WTC11 (cell line): ENCODE data around the gene PCSK5. TPM values are rescaled to one million over a fixed set of nuclear protein-coding genes. Genes with fewer than 3 reads are reported as not detected.

Experiments used
- ATAC-seq: fragments of 200-7000 bp; cut with Tn5 transposase; 2 replicates; pipeline ENCODE4 v1.10.0; 2021; ENCODE audit warnings: mild to moderate bottlenecking, moderate library complexity
- CTCF ChIA-PET: fragments of 300-600 bp; sonication (Branson Sonifier 250); formaldehyde crosslinking; loops from one replicate; lab custom pipeline; 2021; ENCODE audit warnings: antibody characterized with exemption; lab: Charles Lee
- POLR2A ChIA-PET: fragments of 350-600 bp; sonication (Branson Sonifier 250); formaldehyde crosslinking; loops from one replicate; lab custom pipeline; 2021; ENCODE audit warnings: antibody characterized with exemption; lab: Charles Lee
- DNase-seq: peaks from one replicate; pipeline ENCODE4 v3.0.0; 2021; ENCODE audit warnings: low spot score
- H3K27ac Mint-ChIP-seq: 2 replicates; pipeline ENCODE4 v1.8.0; 2021; ENCODE audit warnings: mixed read lengths
- H3K27me3 Mint-ChIP-seq: 2 replicates; pipeline ENCODE4 v1.8.0; 2021; ENCODE audit warnings: low read depth, mild to moderate bottlenecking, moderate library complexity, mixed read lengths
- H3K36me3 Mint-ChIP-seq: 2 replicates; pipeline ENCODE4 v1.8.0; 2021; ENCODE audit warnings: mixed read lengths
- H3K4me1 Mint-ChIP-seq: 2 replicates; pipeline ENCODE4 v1.8.0; 2022; ENCODE audit warnings: mixed read lengths
- H3K4me3 Mint-ChIP-seq: 2 replicates; pipeline ENCODE4 v1.8.0; 2021; ENCODE audit warnings: mild to moderate bottlenecking, moderate library complexity, mixed read lengths
- H3K9me3 Mint-ChIP-seq: 2 replicates; pipeline ENCODE4 v1.8.0; 2021; ENCODE audit warnings: mixed read lengths
- ATF6 ChIP-seq: sonication (generic); formaldehyde crosslinking; IDR thresholded peaks from 2 replicates; pipeline ENCODE4 v1.8.1; 2023; ENCODE audit warnings: mild to moderate bottlenecking, missing genetic modification reagents
- CBFB ChIP-seq: sonication (generic); formaldehyde crosslinking; IDR thresholded peaks from 2 replicates; pipeline ENCODE4 v1.8.1; 2022; ENCODE audit warnings: mild to moderate bottlenecking, low read depth, missing genetic modification reagents
- CDX4 ChIP-seq: fragments of 250-450 bp; sonication (Bioruptor Pico); IDR thresholded peaks from 2 replicates; pipeline ENCODE4 v1.9.0; 2021; ENCODE audit warnings: moderate library complexity, mild to moderate bottlenecking, inconsistent platforms, borderline replicate concordance
- ETV6 ChIP-seq: sonication (generic); formaldehyde crosslinking; IDR thresholded peaks from 2 replicates; pipeline ENCODE4 v1.8.1; 2022; ENCODE audit warnings: mild to moderate bottlenecking, missing genetic modification reagents
- FOXP4 ChIP-seq: sonication (generic); formaldehyde crosslinking; IDR thresholded peaks from 2 replicates; pipeline ENCODE4 v1.8.0; 2022; ENCODE audit warnings: mild to moderate bottlenecking, missing genetic modification reagents
- HMGA2 ChIP-seq: fragments of 250-450 bp; sonication (Bioruptor Pico); IDR thresholded peaks from 2 replicates; pipeline ENCODE4 v1.4.0; 2021; ENCODE audit warnings: mild to moderate bottlenecking, moderate library complexity
- JAZF1 ChIP-seq: fragments of 250-450 bp; sonication (Bioruptor Pico); IDR thresholded peaks from 2 replicates; pipeline ENCODE4 v1.9.0; 2021; ENCODE audit warnings: moderate library complexity, mild to moderate bottlenecking, inconsistent platforms
- KAT7 ChIP-seq: sonication (generic); formaldehyde crosslinking; IDR thresholded peaks from 2 replicates; pipeline ENCODE4 v1.8.1; 2023; ENCODE audit warnings: missing genetic modification reagents, mild to moderate bottlenecking, borderline replicate concordance
- OVOL2 ChIP-seq: fragments of 250-450 bp; sonication (Bioruptor Pico); IDR thresholded peaks from 2 replicates; pipeline ENCODE4 v1.9.0; 2021; ENCODE audit warnings: mild to moderate bottlenecking, borderline replicate concordance
- SMAD3 ChIP-seq: sonication (generic); formaldehyde crosslinking; IDR thresholded peaks from 2 replicates; pipeline ENCODE4 v1.8.0; 2022; ENCODE audit warnings: missing genetic modification reagents, mild to moderate bottlenecking, borderline replicate concordance
- TEAD1 ChIP-seq: sonication (generic); formaldehyde crosslinking; IDR thresholded peaks from 2 replicates; pipeline ENCODE4 v1.8.0; 2022; ENCODE audit warnings: mild to moderate bottlenecking, missing genetic modification reagents
- TP53 ChIP-seq: sonication (generic); formaldehyde crosslinking; IDR thresholded peaks from 2 replicates; pipeline ENCODE4 v1.8.1; 2023; ENCODE audit warnings: mild to moderate bottlenecking, missing genetic modification reagents
- ZNF317 ChIP-seq: sonication (generic); formaldehyde crosslinking; IDR thresholded peaks from 2 replicates; pipeline ENCODE4 v1.8.1; 2023; ENCODE audit warnings: low read depth, mild to moderate bottlenecking, moderate library complexity, missing genetic modification reagents, borderline replicate concordance
- total RNA-seq: library from RNA; stranded (reverse); gene quantifications from 3 replicates; pipeline ENCODE4 v1.2.3, GENCODE V29; 2021
- TF ChIP-seq, protein P1 (sequence below): sonication (generic); formaldehyde crosslinking; IDR thresholded peaks from 2 replicates; pipeline ENCODE4 v1.8.1; 2023; ENCODE audit warnings: mild to moderate bottlenecking, missing genetic modification reagents, moderate library complexity
- TF ChIP-seq, protein P2 (sequence below): sonication (generic); formaldehyde crosslinking; IDR thresholded peaks from 2 replicates; pipeline ENCODE4 v1.8.0; 2022; ENCODE audit warnings: missing genetic modification reagents
- TF ChIP-seq, protein P3 (sequence below): sonication (generic); formaldehyde crosslinking; IDR thresholded peaks from 2 replicates; pipeline ENCODE4 v1.8.1; 2022; ENCODE audit warnings: low read depth, mild to moderate bottlenecking, moderate library complexity, missing genetic modification reagents, borderline replicate concordance

Gene PCSK5
- total RNA-seq, 1 experiment from 2014 or later: 30.6 TPM

- peaks cover 7% of the 10 kb centered on the region; the same call in 1 of the 2 replicates for H3K9me3 Mint-ChIP-seq
- ChIA-PET POLR2A (no interaction called here), CTCF (no interaction called here)
- H3K27me3 Mint-ChIP-seq: no peaks in the 10 kb centered on the region
- H3K36me3 Mint-ChIP-seq: no peaks in the 10 kb centered on the region; the same call in 1 of the 2 replicates
- H3K27ac Mint-ChIP-seq: peak overlapping the region; percentile 53; the same call in 1 of the 2 replicates
- TF ChIP-seq ETV6 (no peak), SMAD3 (CRISPR knock-in tag) (no peak), ZNF317 (CRISPR knock-in tag) (no peak), CBFB (no peak), TEAD1 (CRISPR knock-in tag) (no peak), KAT7 (CRISPR knock-in tag) (no peak), JAZF1 (CRISPR knock-in tag) (no peak), OVOL2 (CRISPR knock-in tag) (no peak), FOXP4 (CRISPR knock-in tag) (no peak), HMGA2 (no peak), ATF6 (CRISPR knock-in tag) (no peak)
- TF ChIP-seq, protein P1, sequence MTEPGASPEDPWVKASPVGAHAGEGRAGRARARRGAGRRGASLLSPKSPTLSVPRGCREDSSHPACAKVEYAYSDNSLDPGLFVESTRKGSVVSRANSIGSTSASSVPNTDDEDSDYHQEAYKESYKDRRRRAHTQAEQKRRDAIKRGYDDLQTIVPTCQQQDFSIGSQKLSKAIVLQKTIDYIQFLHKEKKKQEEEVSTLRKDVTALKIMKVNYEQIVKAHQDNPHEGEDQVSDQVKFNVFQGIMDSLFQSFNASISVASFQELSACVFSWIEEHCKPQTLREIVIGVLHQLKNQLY: no peak
- TF ChIP-seq, protein P2, sequence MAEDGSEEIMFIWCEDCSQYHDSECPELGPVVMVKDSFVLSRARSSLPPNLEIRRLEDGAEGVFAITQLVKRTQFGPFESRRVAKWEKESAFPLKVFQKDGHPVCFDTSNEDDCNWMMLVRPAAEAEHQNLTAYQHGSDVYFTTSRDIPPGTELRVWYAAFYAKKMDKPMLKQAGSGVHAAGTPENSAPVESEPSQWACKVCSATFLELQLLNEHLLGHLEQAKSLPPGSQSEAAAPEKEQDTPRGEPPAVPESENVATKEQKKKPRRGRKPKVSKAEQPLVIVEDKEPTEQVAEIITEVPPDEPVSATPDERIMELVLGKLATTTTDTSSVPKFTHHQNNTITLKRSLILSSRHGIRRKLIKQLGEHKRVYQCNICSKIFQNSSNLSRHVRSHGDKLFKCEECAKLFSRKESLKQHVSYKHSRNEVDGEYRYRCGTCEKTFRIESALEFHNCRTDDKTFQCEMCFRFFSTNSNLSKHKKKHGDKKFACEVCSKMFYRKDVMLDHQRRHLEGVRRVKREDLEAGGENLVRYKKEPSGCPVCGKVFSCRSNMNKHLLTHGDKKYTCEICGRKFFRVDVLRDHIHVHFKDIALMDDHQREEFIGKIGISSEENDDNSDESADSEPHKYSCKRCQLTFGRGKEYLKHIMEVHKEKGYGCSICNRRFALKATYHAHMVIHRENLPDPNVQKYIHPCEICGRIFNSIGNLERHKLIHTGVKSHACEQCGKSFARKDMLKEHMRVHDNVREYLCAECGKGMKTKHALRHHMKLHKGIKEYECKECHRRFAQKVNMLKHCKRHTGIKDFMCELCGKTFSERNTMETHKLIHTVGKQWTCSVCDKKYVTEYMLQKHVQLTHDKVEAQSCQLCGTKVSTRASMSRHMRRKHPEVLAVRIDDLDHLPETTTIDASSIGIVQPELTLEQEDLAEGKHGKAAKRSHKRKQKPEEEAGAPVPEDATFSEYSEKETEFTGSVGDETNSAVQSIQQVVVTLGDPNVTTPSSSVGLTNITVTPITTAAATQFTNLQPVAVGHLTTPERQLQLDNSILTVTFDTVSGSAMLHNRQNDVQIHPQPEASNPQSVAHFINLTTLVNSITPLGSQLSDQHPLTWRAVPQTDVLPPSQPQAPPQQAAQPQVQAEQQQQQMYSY (CRISPR knock-in tag): no peak
- TF ChIP-seq, protein P3, sequence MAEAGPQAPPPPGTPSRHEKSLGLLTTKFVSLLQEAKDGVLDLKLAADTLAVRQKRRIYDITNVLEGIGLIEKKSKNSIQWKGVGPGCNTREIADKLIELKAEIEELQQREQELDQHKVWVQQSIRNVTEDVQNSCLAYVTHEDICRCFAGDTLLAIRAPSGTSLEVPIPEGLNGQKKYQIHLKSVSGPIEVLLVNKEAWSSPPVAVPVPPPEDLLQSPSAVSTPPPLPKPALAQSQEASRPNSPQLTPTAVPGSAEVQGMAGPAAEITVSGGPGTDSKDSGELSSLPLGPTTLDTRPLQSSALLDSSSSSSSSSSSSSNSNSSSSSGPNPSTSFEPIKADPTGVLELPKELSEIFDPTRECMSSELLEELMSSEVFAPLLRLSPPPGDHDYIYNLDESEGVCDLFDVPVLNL: no peak
- TF ChIP-seq, all 79 proteins: peak for 0
- DNase-seq: no peak
- ATAC-seq: no peak
- Mint-ChIP-seq H3K4me1 (no peaks in the 10 kb centered on the region), H3K4me3 (no peak overlapping the region)
Observed at GRCh38 chr9:76354221-76354620, 463.7 kb downstream of the PCSK5 start.

GRCh38 chr9:76355886-76356285 lies 465.4 kb downstream of the PCSK5 start:
- ATAC-seq: no peak
- TF ChIP-seq TP53 (CRISPR knock-in tag) (no peak), CDX4 (CRISPR knock-in tag) (no peak)
- Mint-ChIP-seq H3K4me1 (no peaks in the 10 kb centered on the region), H3K9me3 (peaks cover 4% of the 10 kb centered on the region; the same call in 1 of the 2 replicates), H3K27me3 (no peaks in the 10 kb centered on the region), H3K4me3 (no peak overlapping the region), H3K36me3 (no peaks in the 10 kb centered on the region; the same call in 1 of the 2 replicates), H3K27ac (no peak overlapping the region)
- no peak for DNase-seq
- ChIA-PET CTCF (no interaction called here), POLR2A (no interaction called here)
